ENCODE results near the gene CTIF.

The CTIF gene

DNA sequence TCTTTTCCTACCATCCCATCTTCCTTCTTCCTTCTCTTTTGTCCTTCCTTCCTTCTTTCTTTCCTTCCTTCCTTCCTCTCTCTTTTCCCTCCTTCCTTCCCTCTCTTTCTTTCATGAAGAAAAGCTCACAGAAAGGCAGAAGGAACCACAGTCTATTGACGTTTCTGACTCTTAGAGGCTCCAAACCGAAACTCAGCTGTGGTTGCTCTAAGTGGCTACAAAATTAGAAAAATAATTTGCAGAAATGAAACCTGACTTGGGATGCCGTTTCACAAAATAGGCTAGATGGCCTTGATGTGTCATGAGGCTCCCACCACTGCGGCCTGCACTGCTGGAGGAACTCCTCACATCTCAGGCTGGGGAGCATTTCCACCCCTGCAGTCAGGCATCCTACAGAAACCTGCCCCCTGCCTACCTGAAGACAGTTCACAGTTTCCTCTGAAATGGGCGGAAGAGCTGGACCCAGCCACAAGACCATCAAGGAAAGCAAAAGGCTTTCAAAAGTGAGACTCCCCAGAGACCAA is 246.3 kb downstream of the CTIF start:
- peak; percentile 95 for DNase-seq (ENCODE audit: low read depth)
- no peak for TF ChIP-seq CTCF (IDR thresholded peaks at IDR 0.05; ENCODE audit: insufficient read depth, low read depth, low read length, missing control alignments)
- peak overlapping the region; percentile 18; the same call in 1 of the 2 replicates for H3K4me3 ChIP-seq (ENCODE audit: low read depth, low read length)

DNA sequence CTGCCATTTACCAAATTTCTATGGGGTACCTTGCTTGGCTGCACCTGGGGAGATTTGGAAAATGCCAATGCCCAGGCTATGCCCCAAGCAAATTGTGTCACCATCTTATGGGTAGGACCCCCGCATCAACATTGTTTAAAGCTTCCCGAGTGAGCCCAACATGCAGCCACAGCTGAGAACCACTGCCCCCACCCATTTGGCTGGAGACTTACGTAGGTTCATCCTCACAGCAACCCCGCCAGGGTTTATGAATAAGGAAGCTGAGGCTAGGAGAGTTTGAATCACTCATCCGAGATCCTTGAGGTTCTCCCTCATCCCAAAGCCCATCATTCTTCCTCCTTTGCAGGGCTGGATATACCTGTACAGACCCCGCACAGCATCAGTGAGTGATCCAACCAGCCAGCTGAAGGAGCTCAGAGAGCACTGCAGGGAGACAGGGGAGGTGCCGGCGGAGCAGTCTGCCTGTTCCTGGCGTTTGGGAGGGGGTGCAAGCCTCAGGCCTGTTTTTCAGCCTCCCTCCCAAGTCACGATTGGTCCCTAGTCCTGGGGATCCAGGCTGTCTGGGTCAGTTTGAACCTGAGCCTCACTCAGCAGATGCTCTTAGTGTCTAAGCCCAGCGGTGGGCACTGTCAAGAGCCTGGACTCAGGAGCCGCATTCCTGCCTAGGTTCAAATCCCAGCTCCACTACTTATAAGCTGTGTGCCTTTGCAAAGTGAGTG is 247.1 kb downstream of the CTIF start:
- TF ChIP-seq CTCF (IDR thresholded peaks at IDR 0.05; ENCODE audit: insufficient read depth, low read depth, low read length, missing control alignments): no peak

GRCh38 chr18:48786455-48787202 is 247.8 kb downstream of the CTIF start:
- TF ChIP-seq CTCF (IDR thresholded peaks at IDR 0.05; ENCODE audit: insufficient read depth, low read depth, low read length, missing control alignments): no peak
- DNase-seq (ENCODE audit: low read depth): no peak
- no peak overlapping the region for H3K4me3 ChIP-seq (ENCODE audit: low read depth, low read length)

More for the DNA sequence above, 247.1 kb downstream of the CTIF start:
- no peak overlapping the region for H3K4me3 ChIP-seq (ENCODE audit: low read depth, low read length)
- no peak for DNase-seq (ENCODE audit: low read depth)

GRCh38 chr18:48787203-48788151 is 248.6 kb downstream of the CTIF start:
- DNase-seq (ENCODE audit: low read depth): no peak
- H3K4me3 ChIP-seq (ENCODE audit: low read depth, low read length): no peak overlapping the region
- no peak for TF ChIP-seq CTCF (IDR thresholded peaks at IDR 0.05; ENCODE audit: insufficient read depth, low read depth, low read length, missing control alignments)

DNA sequence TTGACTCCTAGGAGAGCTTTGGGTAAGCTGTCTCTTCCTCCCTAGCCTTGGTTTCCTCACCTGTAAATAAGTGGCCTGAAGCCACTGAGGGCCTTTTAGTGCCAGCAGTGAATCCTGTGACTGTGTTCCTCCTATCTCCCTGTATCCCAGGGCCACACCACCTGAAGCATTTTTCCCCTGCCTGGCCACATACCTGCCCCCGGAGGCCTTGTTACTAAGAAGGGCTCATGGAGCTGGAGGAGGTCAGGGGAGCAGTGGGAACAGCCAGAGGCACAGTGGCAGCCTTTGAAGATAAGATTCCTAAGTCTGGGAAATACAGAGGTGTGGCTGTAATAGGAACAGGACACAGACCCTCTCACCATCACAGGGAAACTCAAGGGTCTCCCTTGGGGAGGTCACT is 249.5 kb downstream of the CTIF start:
- no peak for DNase-seq (ENCODE audit: low read depth)
- no peak for TF ChIP-seq CTCF (IDR thresholded peaks at IDR 0.05; ENCODE audit: insufficient read depth, low read depth, low read length, missing control alignments)

GRCh38 chr18:48789259-48789812 is 250.5 kb downstream of the CTIF start:
- no peak overlapping the region for H3K4me3 ChIP-seq (ENCODE audit: low read depth, low read length)
- TF ChIP-seq CTCF (IDR thresholded peaks at IDR 0.05; ENCODE audit: insufficient read depth, low read depth, low read length, missing control alignments): no peak
- DNase-seq (ENCODE audit: low read depth): no peak

More for the DNA sequence above, 249.5 kb downstream of the CTIF start:
- H3K4me3 ChIP-seq (ENCODE audit: low read depth, low read length): no peak overlapping the region
